GM23338 (cell line): ENCODE measurements around the gene DHRS7B. TPM values are rescaled to one million over a fixed set of nuclear protein-coding genes. Genes with fewer than 3 reads are reported as not detected.

Experiments used
- ATAC-seq: fragments of 200-7000 bp; cut with Tn5 transposase; 3 replicates; pipeline ENCODE4 v1.9.1; 2020
- DNase-seq: peaks from one replicate; pipeline ENCODE4 v3.0.0-alpha.2; 2015; ENCODE audit warnings: low spot score
- H2AFZ ChIP-seq: fragments of 200-600 bp; sonication (generic); 2 replicates; pipeline ENCODE4 v1.8.0; 2016; ENCODE audit warnings: antibody characterized with exemption, mild to moderate bottlenecking, moderate library complexity
- H3F3A ChIP-seq: fragments of 200-600 bp; sonication (generic); replicated peaks from 2 replicates; pipeline ENCODE4 v1.8.0; 2017; ENCODE audit warnings: antibody characterized with exemption, mixed run types, low read depth
- H3K27ac ChIP-seq: fragments of 200-600 bp; sonication (generic); 2 replicates; pipeline ENCODE4 v1.6.1; 2016; ENCODE audit warnings: low read depth
- H3K27me3 ChIP-seq: fragments of 200-600 bp; sonication (generic); 2 replicates; pipeline ENCODE4 v1.8.0; 2016; ENCODE audit warnings: mild to moderate bottlenecking, mixed run types, moderate library complexity; ENCODE audit not compliant: insufficient read depth
- H3K36me3 ChIP-seq: fragments of 200-600 bp; sonication (generic); 2 replicates; pipeline ENCODE4 v1.8.0; 2016; ENCODE audit warnings: mild to moderate bottlenecking; ENCODE audit not compliant: insufficient read depth
- H3K4me1 ChIP-seq: fragments of 200-600 bp; sonication (generic); 2 replicates; pipeline ENCODE4 v1.8.0; 2016; ENCODE audit warnings: mild to moderate bottlenecking, moderate library complexity; ENCODE audit not compliant: insufficient read depth
- H3K4me2 ChIP-seq: fragments of 200-600 bp; sonication (generic); 2 replicates; pipeline ENCODE4 v1.7.1; 2017; ENCODE audit warnings: mixed run types
- H3K4me3 ChIP-seq: fragments of 200-600 bp; sonication (generic); 2 replicates; pipeline ENCODE4 v1.6.1; 2016; ENCODE audit warnings: mixed run types
- H3K79me2 ChIP-seq: fragments of 200-600 bp; sonication (generic); replicated peaks from 2 replicates; pipeline ENCODE4 v1.8.0; 2017; ENCODE audit warnings: mild to moderate bottlenecking; ENCODE audit not compliant: insufficient read depth
- H3K9me2 ChIP-seq: fragments of 200-600 bp; sonication (generic); 2 replicates; pipeline ENCODE4 v1.8.0; 2017; ENCODE audit not compliant: insufficient read depth
- H4K20me1 ChIP-seq: fragments of 200-600 bp; sonication (generic); replicated peaks from 2 replicates; pipeline ENCODE4 v1.8.0; 2017; ENCODE audit warnings: mild to moderate bottlenecking; ENCODE audit not compliant: insufficient read depth
- H3K27ac Mint-ChIP-seq: 2 replicates; pipeline ENCODE4 v1.8.0; 2020; ENCODE audit warnings: inconsistent platforms, mild to moderate bottlenecking, moderate library complexity, mixed read lengths
- H3K27me3 Mint-ChIP-seq: 3 replicates; pipeline ENCODE4 v1.8.0; 2022; ENCODE audit warnings: low read depth, mild to moderate bottlenecking, moderate library complexity, mixed read lengths, inconsistent platforms; ENCODE audit not compliant: insufficient read depth, poor library complexity
- H3K36me3 Mint-ChIP-seq: 3 replicates; pipeline ENCODE4 v1.8.0; 2021; ENCODE audit warnings: low read depth, mild to moderate bottlenecking, inconsistent platforms, moderate library complexity, mixed read lengths
- H3K4me1 Mint-ChIP-seq: 3 replicates; pipeline ENCODE4 v1.8.0; 2020; ENCODE audit warnings: mild to moderate bottlenecking, inconsistent platforms, mixed read lengths
- H3K4me3 Mint-ChIP-seq: 3 replicates; pipeline ENCODE4 v1.8.0; 2021; ENCODE audit warnings: moderate library complexity, mild to moderate bottlenecking, inconsistent platforms, mixed read lengths
- H3K9me3 Mint-ChIP-seq: 3 replicates; pipeline ENCODE4 v1.8.0; 2020; ENCODE audit warnings: moderate library complexity, mild to moderate bottlenecking, inconsistent platforms, mixed read lengths
- CREB1 ChIP-seq: fragments of 250-450 bp; sonication (Bioruptor Pico); IDR thresholded peaks from 2 replicates; pipeline ENCODE4 v1.5.0; 2020; ENCODE audit warnings: low read depth, mild to moderate bottlenecking, moderate library complexity
- CTCF ChIP-seq, 2 experiments: fragments of 200-600 bp in 1 of 2; sonication (generic) in 1 of 2; conservative IDR thresholded peaks; 2 replicates each; pipeline versions ENCODE4 v1.5.1 to v1.6.1; 2016 to 2017; ENCODE audit warnings: antibody characterized with exemption in 2 of 2, low read depth in 2 of 2, mild to moderate bottlenecking in 2 of 2, moderate library complexity in 1 of 2
- EZH2 ChIP-seq: fragments of 200-600 bp; sonication (generic); IDR thresholded peaks from one replicate; pipeline ENCODE4 v1.8.0; 2017; ENCODE audit warnings: antibody characterized with exemption, mild to moderate bottlenecking, low read depth; ENCODE audit not compliant: unreplicated experiment
- EZH2phosphoT487 ChIP-seq: fragments of 200-600 bp; sonication (generic); IDR thresholded peaks from one replicate; pipeline ENCODE4 v1.8.1; 2018; ENCODE audit warnings: antibody characterized with exemption; ENCODE audit not compliant: unreplicated experiment
- JUNB ChIP-seq: IDR thresholded peaks from one replicate; pipeline ENCODE4 v1.6.1; 2016; ENCODE audit warnings: antibody characterized with exemption; ENCODE audit not compliant: unreplicated experiment
- NANOG ChIP-seq: IDR thresholded peaks from 2 replicates; pipeline ENCODE4 v1.6.1; 2016; ENCODE audit warnings: antibody characterized with exemption, borderline replicate concordance
- POLR2AphosphoS5 ChIP-seq: IDR thresholded peaks from 2 replicates; pipeline ENCODE4 v1.6.1; 2016; ENCODE audit warnings: antibody characterized with exemption, low read depth
- STAT1 ChIP-seq: IDR thresholded peaks from one replicate; pipeline ENCODE4 v1.6.1; 2016; ENCODE audit warnings: antibody characterized with exemption; ENCODE audit not compliant: unreplicated experiment
- ZNF114 ChIP-seq: fragments of 250-450 bp; sonication (Bioruptor Pico); IDR thresholded peaks from 2 replicates; pipeline ENCODE4 v1.5.0; 2020; ENCODE audit warnings: mild to moderate bottlenecking, moderate library complexity
- ZNF331 ChIP-seq: fragments of 250-450 bp; sonication (Bioruptor Pico); IDR thresholded peaks from 2 replicates; pipeline ENCODE4 v1.5.0; 2020; ENCODE audit warnings: low read depth, mild to moderate bottlenecking, moderate library complexity
- polyA plus RNA-seq: library from polyadenylated mRNA; unstranded; fragments of >200 nt; fragmentation: Nextera tagmentation; extraction: Ambion mirVana; gene quantifications from 2 replicates; pipeline ENCODE4 v1.2.1, GENCODE V29; 2016
- total RNA-seq: library from RNA; depleted of rRNA; stranded (reverse); fragments of >200 nt; shearing (Covaris generic); gene quantifications from 2 replicates; pipeline ENCODE4 v1.2.3, GENCODE V29; 2014
- TF ChIP-seq, protein P1 (sequence below): IDR thresholded peaks from 2 replicates; pipeline ENCODE4 v1.6.1; 2016; ENCODE audit warnings: antibody characterized with exemption
- TF ChIP-seq, protein P2 (sequence below): IDR thresholded peaks from one replicate; pipeline ENCODE4 v1.6.1; 2018; ENCODE audit warnings: antibody characterized with exemption; ENCODE audit not compliant: unreplicated experiment
- TF ChIP-seq, protein P3 (sequence below): fragments of 250-450 bp; sonication (Bioruptor Pico); IDR thresholded peaks from 2 replicates; pipeline ENCODE4 v1.5.0; 2020; ENCODE audit warnings: mild to moderate bottlenecking, moderate library complexity

The DHRS7B gene
- total and polyA plus RNA-seq, 2 experiments from 2014 or later: 26.6 to 27.9 TPM

DNA sequence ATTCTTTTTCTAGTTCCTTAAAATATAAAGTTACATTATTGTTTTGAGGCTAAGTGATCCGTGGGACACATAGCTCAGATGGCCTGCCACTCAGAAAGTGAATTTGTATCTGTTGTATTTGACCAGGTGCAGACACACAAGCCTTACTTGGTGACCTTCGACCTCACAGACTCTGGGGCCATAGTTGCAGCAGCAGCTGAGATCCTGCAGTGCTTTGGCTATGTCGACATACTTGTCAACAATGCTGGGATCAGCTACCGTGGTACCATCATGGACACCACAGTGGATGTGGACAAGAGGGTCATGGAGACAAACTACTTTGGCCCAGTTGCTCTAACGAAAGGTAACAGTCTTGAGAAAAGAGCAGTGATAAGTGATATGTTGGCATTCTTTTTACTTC is 56.7 kb downstream of the DHRS7B start:
- H3K27me3 Mint-ChIP-seq: no peaks in the 10 kb centered on the region
- Histone ChIP-seq H3K27me3 (no peaks in the 10 kb centered on the region), H3K27ac (no peak overlapping the region), H3K4me3 (no peak overlapping the region), H4K20me1 (no peaks in the 10 kb centered on the region), H3K4me2 (no peak overlapping the region), H3K9me2 (no peaks in the 10 kb centered on the region), H3K4me1 (no peaks in the 10 kb centered on the region), H3F3A (no peaks in the 10 kb centered on the region), H3K79me2 (no peaks in the 10 kb centered on the region), H2AFZ (no peak overlapping the region), H3K36me3 (no peaks in the 10 kb centered on the region)
- ATAC-seq (no peak), DNase-seq (no peak)
- TF ChIP-seq POLR2AphosphoS5 (no peak), STAT1 (no peak), ZNF114 (no peak), CTCF (conservative IDR thresholded peaks at IDR 0.05; ENCODE audit: low read depth in 2 of 2) (no peak), JUNB (no peak), EZH2phosphoT487 (no peak), EZH2 (no peak), CREB1 (CRISPR knock-in tag) (no peak), NANOG (no peak), ZNF331 (no peak)
- TF ChIP-seq, protein P1, sequence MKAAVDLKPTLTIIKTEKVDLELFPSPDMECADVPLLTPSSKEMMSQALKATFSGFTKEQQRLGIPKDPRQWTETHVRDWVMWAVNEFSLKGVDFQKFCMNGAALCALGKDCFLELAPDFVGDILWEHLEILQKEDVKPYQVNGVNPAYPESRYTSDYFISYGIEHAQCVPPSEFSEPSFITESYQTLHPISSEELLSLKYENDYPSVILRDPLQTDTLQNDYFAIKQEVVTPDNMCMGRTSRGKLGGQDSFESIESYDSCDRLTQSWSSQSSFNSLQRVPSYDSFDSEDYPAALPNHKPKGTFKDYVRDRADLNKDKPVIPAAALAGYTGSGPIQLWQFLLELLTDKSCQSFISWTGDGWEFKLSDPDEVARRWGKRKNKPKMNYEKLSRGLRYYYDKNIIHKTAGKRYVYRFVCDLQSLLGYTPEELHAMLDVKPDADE: no peak
- TF ChIP-seq, protein P2, sequence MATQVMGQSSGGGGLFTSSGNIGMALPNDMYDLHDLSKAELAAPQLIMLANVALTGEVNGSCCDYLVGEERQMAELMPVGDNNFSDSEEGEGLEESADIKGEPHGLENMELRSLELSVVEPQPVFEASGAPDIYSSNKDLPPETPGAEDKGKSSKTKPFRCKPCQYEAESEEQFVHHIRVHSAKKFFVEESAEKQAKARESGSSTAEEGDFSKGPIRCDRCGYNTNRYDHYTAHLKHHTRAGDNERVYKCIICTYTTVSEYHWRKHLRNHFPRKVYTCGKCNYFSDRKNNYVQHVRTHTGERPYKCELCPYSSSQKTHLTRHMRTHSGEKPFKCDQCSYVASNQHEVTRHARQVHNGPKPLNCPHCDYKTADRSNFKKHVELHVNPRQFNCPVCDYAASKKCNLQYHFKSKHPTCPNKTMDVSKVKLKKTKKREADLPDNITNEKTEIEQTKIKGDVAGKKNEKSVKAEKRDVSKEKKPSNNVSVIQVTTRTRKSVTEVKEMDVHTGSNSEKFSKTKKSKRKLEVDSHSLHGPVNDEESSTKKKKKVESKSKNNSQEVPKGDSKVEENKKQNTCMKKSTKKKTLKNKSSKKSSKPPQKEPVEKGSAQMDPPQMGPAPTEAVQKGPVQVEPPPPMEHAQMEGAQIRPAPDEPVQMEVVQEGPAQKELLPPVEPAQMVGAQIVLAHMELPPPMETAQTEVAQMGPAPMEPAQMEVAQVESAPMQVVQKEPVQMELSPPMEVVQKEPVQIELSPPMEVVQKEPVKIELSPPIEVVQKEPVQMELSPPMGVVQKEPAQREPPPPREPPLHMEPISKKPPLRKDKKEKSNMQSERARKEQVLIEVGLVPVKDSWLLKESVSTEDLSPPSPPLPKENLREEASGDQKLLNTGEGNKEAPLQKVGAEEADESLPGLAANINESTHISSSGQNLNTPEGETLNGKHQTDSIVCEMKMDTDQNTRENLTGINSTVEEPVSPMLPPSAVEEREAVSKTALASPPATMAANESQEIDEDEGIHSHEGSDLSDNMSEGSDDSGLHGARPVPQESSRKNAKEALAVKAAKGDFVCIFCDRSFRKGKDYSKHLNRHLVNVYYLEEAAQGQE: no peak
- TF ChIP-seq, protein P3, sequence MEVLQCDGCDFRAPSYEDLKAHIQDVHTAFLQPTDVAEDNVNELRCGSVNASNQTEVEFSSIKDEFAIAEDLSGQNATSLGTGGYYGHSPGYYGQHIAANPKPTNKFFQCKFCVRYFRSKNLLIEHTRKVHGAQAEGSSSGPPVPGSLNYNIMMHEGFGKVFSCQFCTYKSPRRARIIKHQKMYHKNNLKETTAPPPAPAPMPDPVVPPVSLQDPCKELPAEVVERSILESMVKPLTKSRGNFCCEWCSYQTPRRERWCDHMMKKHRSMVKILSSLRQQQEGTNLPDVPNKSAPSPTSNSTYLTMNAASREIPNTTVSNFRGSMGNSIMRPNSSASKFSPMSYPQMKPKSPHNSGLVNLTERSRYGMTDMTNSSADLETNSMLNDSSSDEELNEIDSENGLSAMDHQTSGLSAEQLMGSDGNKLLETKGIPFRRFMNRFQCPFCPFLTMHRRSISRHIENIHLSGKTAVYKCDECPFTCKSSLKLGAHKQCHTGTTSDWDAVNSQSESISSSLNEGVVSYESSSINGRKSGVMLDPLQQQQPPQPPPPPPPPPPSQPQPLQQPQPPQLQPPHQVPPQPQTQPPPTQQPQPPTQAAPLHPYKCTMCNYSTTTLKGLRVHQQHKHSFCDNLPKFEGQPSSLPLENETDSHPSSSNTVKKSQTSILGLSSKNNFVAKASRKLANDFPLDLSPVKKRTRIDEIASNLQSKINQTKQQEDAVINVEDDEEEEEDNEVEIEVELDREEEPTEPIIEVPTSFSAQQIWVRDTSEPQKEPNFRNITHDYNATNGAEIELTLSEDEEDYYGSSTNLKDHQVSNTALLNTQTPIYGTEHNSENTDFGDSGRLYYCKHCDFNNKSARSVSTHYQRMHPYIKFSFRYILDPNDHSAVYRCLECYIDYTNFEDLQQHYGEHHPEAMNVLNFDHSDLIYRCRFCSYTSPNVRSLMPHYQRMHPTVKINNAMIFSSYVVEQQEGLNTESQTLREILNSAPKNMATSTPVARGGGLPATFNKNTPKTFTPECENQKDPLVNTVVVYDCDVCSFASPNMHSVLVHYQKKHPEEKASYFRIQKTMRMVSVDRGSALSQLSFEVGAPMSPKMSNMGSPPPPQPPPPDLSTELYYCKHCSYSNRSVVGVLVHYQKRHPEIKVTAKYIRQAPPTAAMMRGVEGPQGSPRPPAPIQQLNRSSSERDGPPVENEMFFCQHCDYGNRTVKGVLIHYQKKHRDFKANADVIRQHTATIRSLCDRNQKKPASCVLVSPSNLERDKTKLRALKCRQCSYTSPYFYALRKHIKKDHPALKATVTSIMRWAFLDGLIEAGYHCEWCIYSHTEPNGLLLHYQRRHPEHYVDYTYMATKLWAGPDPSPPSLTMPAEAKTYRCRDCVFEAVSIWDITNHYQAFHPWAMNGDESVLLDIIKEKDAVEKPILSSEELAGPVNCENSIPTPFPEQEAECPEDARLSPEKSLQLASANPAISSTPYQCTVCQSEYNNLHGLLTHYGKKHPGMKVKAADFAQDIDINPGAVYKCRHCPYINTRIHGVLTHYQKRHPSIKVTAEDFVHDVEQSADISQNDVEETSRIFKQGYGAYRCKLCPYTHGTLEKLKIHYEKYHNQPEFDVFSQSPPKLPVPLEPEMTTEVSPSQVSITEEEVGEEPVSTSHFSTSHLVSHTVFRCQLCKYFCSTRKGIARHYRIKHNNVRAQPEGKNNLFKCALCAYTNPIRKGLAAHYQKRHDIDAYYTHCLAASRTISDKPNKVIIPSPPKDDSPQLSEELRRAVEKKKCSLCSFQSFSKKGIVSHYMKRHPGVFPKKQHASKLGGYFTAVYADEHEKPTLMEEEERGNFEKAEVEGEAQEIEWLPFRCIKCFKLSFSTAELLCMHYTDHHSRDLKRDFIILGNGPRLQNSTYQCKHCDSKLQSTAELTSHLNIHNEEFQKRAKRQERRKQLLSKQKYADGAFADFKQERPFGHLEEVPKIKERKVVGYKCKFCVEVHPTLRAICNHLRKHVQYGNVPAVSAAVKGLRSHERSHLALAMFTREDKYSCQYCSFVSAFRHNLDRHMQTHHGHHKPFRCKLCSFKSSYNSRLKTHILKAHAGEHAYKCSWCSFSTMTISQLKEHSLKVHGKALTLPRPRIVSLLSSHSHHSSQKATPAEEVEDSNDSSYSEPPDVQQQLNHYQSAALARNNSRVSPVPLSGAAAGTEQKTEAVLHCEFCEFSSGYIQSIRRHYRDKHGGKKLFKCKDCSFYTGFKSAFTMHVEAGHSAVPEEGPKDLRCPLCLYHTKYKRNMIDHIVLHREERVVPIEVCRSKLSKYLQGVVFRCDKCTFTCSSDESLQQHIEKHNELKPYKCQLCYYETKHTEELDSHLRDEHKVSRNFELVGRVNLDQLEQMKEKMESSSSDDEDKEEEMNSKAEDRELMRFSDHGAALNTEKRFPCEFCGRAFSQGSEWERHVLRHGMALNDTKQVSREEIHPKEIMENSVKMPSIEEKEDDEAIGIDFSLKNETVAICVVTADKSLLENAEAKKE (CRISPR knock-in tag): no peak
- peaks cover 3% of the 10 kb centered on the region; the same call in 1 of the 3 replicates for H3K4me1 Mint-ChIP-seq
- H3K9me3 Mint-ChIP-seq: no peaks in the 10 kb centered on the region
- no peak overlapping the region for H3K27ac Mint-ChIP-seq
- peaks cover 4% of the 10 kb centered on the region for H3K36me3 Mint-ChIP-seq
- no peak overlapping the region for H3K4me3 Mint-ChIP-seq
